H9 (cell line): ENCODE results near the gene BIRC7. TPM values are rescaled to one million over a fixed set of nuclear protein-coding genes. Genes with fewer than 3 reads are reported as not detected.

Experiments
- DNase-seq: peaks from one replicate; pipeline ENCODE4 v3.0.0-alpha.2; 2017
- H2AFZ ChIP-seq: one replicate; pipeline ENCODE4 v1.6.1; 2013; ENCODE audit warnings: mild to moderate bottlenecking, low read length, control low read depth, moderate library complexity
- H2AK5ac ChIP-seq: 2 replicates; pipeline ENCODE4 v1.6.1; 2013; ENCODE audit warnings: low read length, control low read depth, mixed read lengths; ENCODE audit not compliant: insufficient read length
- H2BK120ac ChIP-seq: one replicate; pipeline ENCODE4 v1.6.1; 2013; ENCODE audit warnings: low read depth, mild to moderate bottlenecking, low read length, control low read depth, inconsistent platforms; ENCODE audit not compliant: poor library complexity, severe bottlenecking
- H2BK12ac ChIP-seq: 2 replicates; pipeline ENCODE4 v1.6.1; 2013; ENCODE audit warnings: low read length, control low read depth, mixed read lengths, low read depth; ENCODE audit not compliant: insufficient read length
- H2BK15ac ChIP-seq: 2 replicates; pipeline ENCODE4 v1.6.1; 2013; ENCODE audit warnings: low read depth, low read length, control low read depth
- H2BK20ac ChIP-seq: one replicate; pipeline ENCODE4 v1.6.1; 2013; ENCODE audit warnings: low read depth, mild to moderate bottlenecking, low read length, control low read depth, inconsistent platforms; ENCODE audit not compliant: poor library complexity, severe bottlenecking
- H2BK5ac ChIP-seq: 2 replicates; pipeline ENCODE4 v1.6.1; 2013; ENCODE audit warnings: low read length, control low read depth, mixed read lengths; ENCODE audit not compliant: insufficient read length
- H3K14ac ChIP-seq: 2 replicates; pipeline ENCODE4 v1.6.1; 2013; ENCODE audit warnings: low read length, control low read depth; ENCODE audit not compliant: insufficient read depth
- H3K18ac ChIP-seq: 2 replicates; pipeline ENCODE4 v1.6.1; 2013; ENCODE audit warnings: low read depth, mild to moderate bottlenecking, mixed read lengths, low read length, control low read depth; ENCODE audit not compliant: insufficient read length
- H3K23ac ChIP-seq: 2 replicates; pipeline ENCODE4 v1.6.1; 2013; ENCODE audit warnings: low read length, control low read depth, mixed read lengths, low read depth; ENCODE audit not compliant: insufficient read length
- H3K23me2 ChIP-seq: 2 replicates; pipeline ENCODE4 v1.6.1; 2013; ENCODE audit warnings: low read depth, mild to moderate bottlenecking, mixed read lengths, low read length, control low read depth; ENCODE audit not compliant: insufficient read length, poor library complexity, severe bottlenecking
- H3K27ac ChIP-seq: 2 replicates; pipeline ENCODE4 v1.5.1; 2013; ENCODE audit warnings: low read length, control low read depth, mixed read lengths, low read depth; ENCODE audit not compliant: insufficient read length
- H3K27me3 ChIP-seq: 2 replicates; pipeline ENCODE4 v1.6.1; 2013; ENCODE audit warnings: low read length, control low read depth, inconsistent platforms; ENCODE audit not compliant: insufficient read depth
- H3K4ac ChIP-seq: 2 replicates; pipeline ENCODE4 v1.6.1; 2013; ENCODE audit warnings: low read depth, mild to moderate bottlenecking, control low read depth, inconsistent platforms, low read length, moderate library complexity
- H3K4me1 ChIP-seq: 2 replicates; pipeline ENCODE4 v1.6.1; 2013; ENCODE audit warnings: low read length, control low read depth, inconsistent platforms; ENCODE audit not compliant: insufficient read depth
- H3K4me2 ChIP-seq: 2 replicates; pipeline ENCODE4 v1.6.1; 2013; ENCODE audit warnings: low read length, control low read depth, mixed read lengths; ENCODE audit not compliant: insufficient read length, insufficient read depth
- H3K56ac ChIP-seq: 2 replicates; pipeline ENCODE4 v1.6.1; 2013; ENCODE audit warnings: low read depth, mild to moderate bottlenecking, mixed read lengths, low read length, control low read depth; ENCODE audit not compliant: insufficient read length
- H3K79me1 ChIP-seq: 2 replicates; pipeline ENCODE4 v1.6.1; 2013; ENCODE audit warnings: low read depth, mild to moderate bottlenecking, moderate library complexity, low read length, control low read depth, inconsistent platforms; ENCODE audit not compliant: insufficient read depth, poor library complexity, severe bottlenecking
- H3K79me2 ChIP-seq: 2 replicates; pipeline ENCODE4 v1.6.1; 2013; ENCODE audit warnings: low read length, control low read depth, inconsistent platforms; ENCODE audit not compliant: insufficient read depth
- H3K9ac ChIP-seq: 2 replicates; pipeline ENCODE4 v1.6.1; 2013; ENCODE audit warnings: low read length, control low read depth, mixed read lengths; ENCODE audit not compliant: insufficient read length; ENCODE audit errors: extremely low read depth
- H3K9me3 ChIP-seq: one replicate; pipeline ENCODE4 v1.6.1; 2013; ENCODE audit warnings: low read depth, low read length, inconsistent platforms; ENCODE audit not compliant: control insufficient read depth
- H3T11ph ChIP-seq: one replicate; pipeline ENCODE4 v1.6.1; 2013; ENCODE audit warnings: mild to moderate bottlenecking, low read length, control low read depth, inconsistent platforms
- H4K20me1 ChIP-seq: one replicate; pipeline ENCODE4 v1.6.1; 2013; ENCODE audit not compliant: control insufficient read depth, insufficient read length, insufficient read depth
- H4K5ac ChIP-seq: 2 replicates; pipeline ENCODE4 v1.6.1; 2013; ENCODE audit warnings: low read depth, mild to moderate bottlenecking, mixed read lengths, low read length, control low read depth; ENCODE audit not compliant: insufficient read length
- H4K8ac ChIP-seq: replicated peaks from 2 replicates; pipeline ENCODE4 v1.6.1; 2013; ENCODE audit warnings: low read length, control low read depth, mixed read lengths, low read depth; ENCODE audit not compliant: insufficient read length
- H4K91ac ChIP-seq: 2 replicates; pipeline ENCODE4 v1.6.1; 2013; ENCODE audit warnings: low read depth, mild to moderate bottlenecking, moderate library complexity, mixed read lengths, low read length, control low read depth; ENCODE audit not compliant: insufficient read length
- H3K27ac Mint-ChIP-seq, 3 experiments: 2 replicates in 2 of 3; 3 replicates in 1 of 3; pipeline ENCODE4 v1.8.0; 2020 to 2021; ENCODE audit warnings: mixed read lengths in 3 of 3, mild to moderate bottlenecking in 1 of 3, moderate library complexity in 1 of 3
- H3K27me3 Mint-ChIP-seq: 2 replicates; pipeline ENCODE4 v1.8.0; 2021; ENCODE audit warnings: low read depth, mild to moderate bottlenecking, moderate library complexity, mixed read lengths
- H3K36me3 Mint-ChIP-seq, 3 experiments: 2 replicates in 2 of 3; 3 replicates in 1 of 3; pipeline ENCODE4 v1.8.0; 2020 to 2021; ENCODE audit warnings: low read depth in 3 of 3, mixed read lengths in 3 of 3; ENCODE audit not compliant: insufficient read depth in 1 of 3
- H3K4me1 Mint-ChIP-seq, 2 experiments: 2 replicates each; pipeline ENCODE4 v1.8.0; 2020; ENCODE audit warnings: mixed read lengths in 2 of 2
- H3K4me3 Mint-ChIP-seq, 2 experiments: 2 replicates in 1 of 2; 3 replicates in 1 of 2; pipeline ENCODE4 v1.8.0; 2020 to 2021; ENCODE audit warnings: mild to moderate bottlenecking in 2 of 2, mixed read lengths in 2 of 2, moderate library complexity in 1 of 2
- H3K9me3 Mint-ChIP-seq, 2 experiments: 2 replicates in 1 of 2; 3 replicates in 1 of 2; pipeline ENCODE4 v1.8.0; 2020; ENCODE audit warnings: mild to moderate bottlenecking in 2 of 2, mixed read lengths in 2 of 2, moderate library complexity in 1 of 2
- WGBS: extraction: QIAGEN DNeasy Blood & Tissue Kit; methylation state at CpG from one replicate; pipeline ENCODE4 v1.1.7; 2013; ENCODE audit warnings: missing lambda C conversion rate, low lambda C conversion rate, mixed read lengths; ENCODE audit not compliant: insufficient read length; ENCODE audit errors: extremely low coverage; 5-methylcytosine and 5-hydroxymethylcytosine counted together
- total RNA-seq: library from RNA; stranded (reverse); gene quantifications from 2 replicates; pipeline ENCODE4 v1.2.1, GENCODE V29; 2021
- TF ChIP-seq, protein P1 (sequence below): fragments of 200-600 bp; sonication (generic); conservative IDR thresholded peaks from 3 replicates; pipeline ENCODE4 v1.8.0; 2021; ENCODE audit warnings: antibody characterized with exemption, mild to moderate bottlenecking

The BIRC7 gene
- total RNA-seq, 1 experiment from 2014 or later, result not detected

DNA sequence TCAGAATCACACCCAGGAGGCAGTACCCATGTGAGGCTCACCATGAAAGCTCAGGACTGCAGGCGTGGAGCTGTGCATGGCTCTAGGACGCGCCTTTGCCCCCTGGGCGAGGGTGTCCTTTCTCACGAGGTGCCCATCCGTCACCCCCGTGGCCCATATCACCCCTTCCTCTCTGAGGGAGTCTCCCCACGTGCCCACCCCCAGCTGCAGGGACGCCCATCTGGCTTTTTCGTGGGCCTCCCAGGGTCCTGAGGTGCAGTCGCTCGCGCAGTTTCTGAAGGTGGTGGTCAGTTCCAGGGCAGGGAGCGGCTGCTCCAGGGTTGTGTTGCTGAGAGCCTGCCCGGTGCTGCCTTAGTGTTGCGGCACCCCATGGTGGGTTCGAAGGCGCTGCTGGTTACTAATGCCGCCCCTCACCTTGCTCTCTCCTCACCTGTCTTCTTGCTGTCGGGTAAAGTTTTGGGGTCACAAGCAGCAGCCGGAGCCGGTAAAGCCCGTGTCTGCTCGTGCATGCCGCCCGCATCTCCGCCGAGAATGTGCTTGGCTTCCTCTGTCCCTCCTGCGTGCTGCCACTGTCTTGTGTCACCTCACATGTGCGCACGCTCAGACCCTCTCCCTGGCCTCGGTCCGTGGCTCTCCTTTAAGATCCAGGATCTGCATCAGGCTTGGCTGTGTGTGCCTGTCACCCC, 47.8 kb downstream of the BIRC7 start:
- Histone ChIP-seq H3K56ac (no peak overlapping the region), H4K20me1 (no peaks in the 10 kb centered on the region), H3K4ac (no peak overlapping the region), H3K9me3 (no peaks in the 10 kb centered on the region), H2BK5ac (no peak overlapping the region), H2AFZ (no peak overlapping the region), H3K23ac (no peak overlapping the region), H2BK20ac (no peak overlapping the region), H3K4me1 (no peaks in the 10 kb centered on the region), H2BK15ac (no peak overlapping the region), H3K23me2 (peaks cover 3% of the 10 kb centered on the region), H2AK5ac (no peak overlapping the region), H3K4me2 (no peak overlapping the region), H4K5ac (no peak overlapping the region), H2BK120ac (no peak overlapping the region), H3K79me1 (no peaks in the 10 kb centered on the region), H3K14ac (no peak overlapping the region; the same call in 1 of the 2 replicates), H3T11ph (no peak overlapping the region), H3K9ac (no peak overlapping the region), H3K18ac (no peak overlapping the region), H2BK12ac (no peak overlapping the region), H4K91ac (no peak overlapping the region), H4K8ac (no peak overlapping the region), H3K27me3 (no peaks in the 10 kb centered on the region), H3K79me2 (no peaks in the 10 kb centered on the region), H3K27ac (no peak overlapping the region)
- no peaks in the 10 kb centered on the region for H3K4me1 Mint-ChIP-seq
- H3K36me3 Mint-ChIP-seq, result peaks cover 15 to 68% (median 54%) of the 10 kb centered on the region in 3 experiments; a peak in 6 of 7 replicates
- DNase-seq, result no peak
- no peaks in the 10 kb centered on the region for H3K27me3 Mint-ChIP-seq
- TF ChIP-seq, protein P1, sequence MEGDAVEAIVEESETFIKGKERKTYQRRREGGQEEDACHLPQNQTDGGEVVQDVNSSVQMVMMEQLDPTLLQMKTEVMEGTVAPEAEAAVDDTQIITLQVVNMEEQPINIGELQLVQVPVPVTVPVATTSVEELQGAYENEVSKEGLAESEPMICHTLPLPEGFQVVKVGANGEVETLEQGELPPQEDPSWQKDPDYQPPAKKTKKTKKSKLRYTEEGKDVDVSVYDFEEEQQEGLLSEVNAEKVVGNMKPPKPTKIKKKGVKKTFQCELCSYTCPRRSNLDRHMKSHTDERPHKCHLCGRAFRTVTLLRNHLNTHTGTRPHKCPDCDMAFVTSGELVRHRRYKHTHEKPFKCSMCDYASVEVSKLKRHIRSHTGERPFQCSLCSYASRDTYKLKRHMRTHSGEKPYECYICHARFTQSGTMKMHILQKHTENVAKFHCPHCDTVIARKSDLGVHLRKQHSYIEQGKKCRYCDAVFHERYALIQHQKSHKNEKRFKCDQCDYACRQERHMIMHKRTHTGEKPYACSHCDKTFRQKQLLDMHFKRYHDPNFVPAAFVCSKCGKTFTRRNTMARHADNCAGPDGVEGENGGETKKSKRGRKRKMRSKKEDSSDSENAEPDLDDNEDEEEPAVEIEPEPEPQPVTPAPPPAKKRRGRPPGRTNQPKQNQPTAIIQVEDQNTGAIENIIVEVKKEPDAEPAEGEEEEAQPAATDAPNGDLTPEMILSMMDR, result no peak
- no peaks in the 10 kb centered on the region for H3K9me3 Mint-ChIP-seq
- H3K4me3 Mint-ChIP-seq, result no peak overlapping the region
- no CpG with 5 or more reads among the region's 33 CpGs for WGBS
- peak overlapping the region in 1 of 3 experiments; percentile 10; a peak in 3 of 7 replicates for H3K27ac Mint-ChIP-seq
